A549 (cell line): ENCODE results near the gene SPDYE4. TPM values are rescaled to one million over a fixed set of nuclear protein-coding genes. Genes with fewer than 3 reads are reported as not detected.

Experiments used
- ATAC-seq, 2 experiments: fragments of 200-7000 bp in 1 of 2; fragments of >200 bp in 1 of 2; cut with Nextera tagmentation in 1 of 2; cut with Tn5 transposase in 1 of 2; 3 replicates each; pipeline versions ENCODE4 v1.8.0 to v1.9.1; 2018 to 2020; ENCODE audit warnings: mild to moderate bottlenecking in 1 of 2, moderate library complexity in 1 of 2
- CTCF ChIA-PET: fragments of 300-600 bp; sonication (Branson Sonifier 250); formaldehyde crosslinking; extraction: SDS; loops from one replicate; lab custom pipeline; 2021; ENCODE audit warnings: antibody characterized with exemption, inconsistent platforms; lab: Yijun Ruan, JAX
- POLR2A ChIA-PET: fragments of 350-600 bp; formaldehyde crosslinking; extraction: SDS; loops from one replicate; lab custom pipeline; 2021; ENCODE audit warnings: antibody characterized with exemption, inconsistent platforms; lab: Yijun Ruan, JAX
- DNase-seq, 2 experiments: peaks; one replicate each; pipeline versions ENCODE4 v3.0.0 to v3.0.0-alpha.2; 2011 to 2016; ENCODE audit warnings: low read depth in 1 of 2, low spot score in 1 of 2
- FAIRE-seq: peaks from 2 replicates; lab custom pipeline; 2011; peaks lifted over from hg19 to GRCh38; lab: Jason Lieb, UNC
- H3K27ac ChIP-seq, 2 experiments: fragments of >200 bp; sonication (Bioruptor Twin); formaldehyde crosslinking; 3 replicates each; pipeline ENCODE4 v1.5.1; 2016 to 2017
- H3K4me1 ChIP-seq: fragments of >200 bp; sonication (Bioruptor Twin); formaldehyde crosslinking; 3 replicates; pipeline ENCODE4 v1.6.1; 2016
- H3K4me2 ChIP-seq: fragments of >200 bp; sonication (Bioruptor Twin); formaldehyde crosslinking; 3 replicates; pipeline ENCODE4 v1.6.1; 2016
- H3K4me3 ChIP-seq: fragments of >200 bp; sonication (Bioruptor Twin); formaldehyde crosslinking; 3 replicates; pipeline ENCODE4 v1.5.1; 2016
- H3K9me3 ChIP-seq: fragments of >200 bp; sonication (Bioruptor Twin); formaldehyde crosslinking; 3 replicates; pipeline ENCODE4 v1.6.1; 2016
- CBX8 ChIP-seq: fragments of 200-600 bp; sonication (generic); IDR thresholded peaks from 2 replicates; pipeline ENCODE4 v1.6.1; 2016
- EHMT2 ChIP-seq: fragments of 200-600 bp; sonication (generic); IDR thresholded peaks from 2 replicates; pipeline ENCODE4 v1.6.1; 2016; ENCODE audit warnings: antibody characterized with exemption, low read depth, mild to moderate bottlenecking, moderate library complexity
- EP300 ChIP-seq, 2 experiments: fragments of >200 bp; sonication (Bioruptor Twin); formaldehyde crosslinking; IDR thresholded peaks; 2 replicates in 1 of 2; 3 replicates in 1 of 2; pipeline ENCODE4 v1.6.1; 2016 to 2017
- FOSB ChIP-seq: fragments of 250-450 bp; sonication (Bioruptor Pico); IDR thresholded peaks from 2 replicates; pipeline ENCODE4 v1.5.0; 2020; ENCODE audit warnings: mild to moderate bottlenecking, moderate library complexity
- FOSL2 ChIP-seq, 2 experiments: fragments of 450-650 bp in 1 of 2; fragments of >200 bp in 1 of 2; sonication (Bioruptor Twin) in 1 of 2; formaldehyde crosslinking; IDR thresholded peaks; 2 replicates each; pipeline versions ENCODE4 v1.5.0 to v1.6.1; 2016 to 2020; ENCODE audit warnings: mild to moderate bottlenecking in 1 of 2, moderate library complexity in 1 of 2
- GATA3 ChIP-seq: IDR thresholded peaks from 2 replicates; pipeline ENCODE4 v1.6.1; 2012; ENCODE audit warnings: borderline replicate concordance
- HEYL ChIP-seq: fragments of 250-450 bp; sonication (Bioruptor Pico); IDR thresholded peaks from 2 replicates; pipeline ENCODE4 v1.8.0; 2021; ENCODE audit warnings: mild to moderate bottlenecking, moderate library complexity
- HMGXB4 ChIP-seq: fragments of 250-450 bp; sonication (Bioruptor Pico); IDR thresholded peaks from 2 replicates; pipeline ENCODE4 v1.5.0; 2021; ENCODE audit warnings: mild to moderate bottlenecking, moderate library complexity, borderline replicate concordance
- HOXB13 ChIP-seq: fragments of 250-450 bp; sonication (Bioruptor Pico); IDR thresholded peaks from 2 replicates; pipeline ENCODE4 v1.5.0; 2020; ENCODE audit warnings: low read depth, mild to moderate bottlenecking, moderate library complexity
- HOXB5 ChIP-seq: fragments of 250-450 bp; sonication (Bioruptor Pico); IDR thresholded peaks from 2 replicates; pipeline ENCODE4 v1.5.0; 2020; ENCODE audit warnings: mild to moderate bottlenecking, moderate library complexity
- KDM1A ChIP-seq: fragments of 200-600 bp; sonication (generic); IDR thresholded peaks from 2 replicates; pipeline ENCODE4 v1.6.1; 2016; ENCODE audit warnings: low read depth, mild to moderate bottlenecking
- MAFK ChIP-seq: fragments of 450-650 bp; IDR thresholded peaks from 2 replicates; pipeline ENCODE4 v1.6.1; 2014; ENCODE audit not compliant: partially characterized antibody
- MAX ChIP-seq: IDR thresholded peaks from 2 replicates; pipeline ENCODE4 v1.6.1; 2012
- RAD21 ChIP-seq, 2 experiments: fragments of >200 bp in 1 of 2; sonication (Bioruptor Twin) in 1 of 2; formaldehyde crosslinking in 1 of 2; IDR thresholded peaks in 1 of 2; conservative IDR thresholded peaks in 1 of 2; 2 replicates in 1 of 2; 3 replicates in 1 of 2; pipeline ENCODE4 v1.6.1; 2012 to 2018; ENCODE audit warnings: inconsistent platforms in 1 of 2
- RARB ChIP-seq: fragments of 250-450 bp; sonication (Bioruptor Pico); IDR thresholded peaks from 2 replicates; pipeline ENCODE4 v1.8.0; 2021; ENCODE audit warnings: mild to moderate bottlenecking, moderate library complexity
- REST ChIP-seq: fragments of 200-600 bp; sonication (generic); IDR thresholded peaks from 2 replicates; pipeline ENCODE4 v1.6.1; 2016; ENCODE audit warnings: antibody characterized with exemption, mild to moderate bottlenecking, moderate library complexity
- RFX5 ChIP-seq: fragments of 450-650 bp; IDR thresholded peaks from 2 replicates; pipeline ENCODE4 v1.7.1; 2014; ENCODE audit warnings: antibody characterized with exemption, mild to moderate bottlenecking, moderate library complexity
- RNF2 ChIP-seq: fragments of 200-600 bp; sonication (generic); IDR thresholded peaks from 2 replicates; pipeline ENCODE4 v1.6.1; 2016; ENCODE audit warnings: low read depth, mild to moderate bottlenecking, antibody characterized with exemption, moderate library complexity, borderline replicate concordance
- SMC3 ChIP-seq: fragments of >200 bp; sonication (Bioruptor Twin); formaldehyde crosslinking; IDR thresholded peaks from 3 replicates; pipeline ENCODE4 v1.6.1; 2018; ENCODE audit warnings: inconsistent platforms
- TP53 ChIP-seq: fragments of 250-450 bp; sonication (Bioruptor Pico); IDR thresholded peaks from 2 replicates; pipeline ENCODE4 v1.5.0; 2021; ENCODE audit warnings: mild to moderate bottlenecking, moderate library complexity
- ZC3H11A ChIP-seq: fragments of 450-650 bp; IDR thresholded peaks from 2 replicates; pipeline ENCODE4 v1.6.1; 2014; ENCODE audit warnings: antibody characterized with exemption, mild to moderate bottlenecking
- WGBS: methylation state at CpG from one replicate; pipeline ENCODE4 v1.1.6; 2017; ENCODE audit errors: missing lambda C conversion rate; 5-methylcytosine and 5-hydroxymethylcytosine counted together
- polyA plus RNA-seq, 4 experiments: library from polyadenylated mRNA; depleted of rRNA in 3 of 4; stranded (reverse); fragments of >200 nt; fragmentation: RNase III in 1 of 4; extraction: RNeasy Plus Mini Kit Qiagen cat#74134 plus additional on column Dnase treatment in 1 of 4; gene quantifications; 2 replicates in 3 of 4; 3 replicates in 1 of 4; pipeline ENCODE4 v1.2.3, GENCODE V29; 2011 to 2017

The SPDYE4 gene
- polyA plus RNA-seq, 2 of the 4 experiments (the other 2 are of a cell fraction), result not detected

- FAIRE-seq (no peak), DNase-seq (no peak), ATAC-seq (no peak)
- no peaks in the 10 kb centered on the region for H3K4me1 ChIP-seq
- 19% methylated on average over 2 of the region's 2 CpGs for WGBS
- H3K27ac ChIP-seq, result no peak overlapping the region
- H3K9me3 ChIP-seq, result peaks cover 13% of the 10 kb centered on the region; the same call in 2 of the 3 replicates
- ChIA-PET POLR2A (no interaction called here), CTCF (interaction anchor here (0.9 to 2.7 kb wide), 4 partner anchors 8 to 41 kb away, joined by 3 to 23 read pairs (median 4); no protein-coding TSS in a partner anchor)
- no peak for TF ChIP-seq HOXB13 (CRISPR knock-in tag)
- no peak for TF ChIP-seq MAFK
- TF ChIP-seq HMGXB4 (CRISPR knock-in tag), result no peak
- TF ChIP-seq MAX, result no peak
- no peak for TF ChIP-seq ZC3H11A
- TF ChIP-seq TP53 (CRISPR knock-in tag), result no peak
- TF ChIP-seq RARB (CRISPR knock-in tag), result no peak
- TF ChIP-seq FOSL2 (IDR thresholded peaks at IDR 0.05), result no peak
- no peak for TF ChIP-seq FOSL2 (CRISPR knock-in tag; IDR thresholded peaks at IDR 0.05)
- no peak for TF ChIP-seq FOSB (CRISPR knock-in tag)
- TF ChIP-seq RNF2, result no peak
- no peak for TF ChIP-seq SMC3
- TF ChIP-seq EHMT2, result no peak
- no peak for TF ChIP-seq KDM1A
- TF ChIP-seq GATA3, result no peak
- TF ChIP-seq REST, result no peak
- TF ChIP-seq HEYL (CRISPR knock-in tag), result no peak
- H3K4me3 ChIP-seq, result no peak overlapping the region
- H3K4me2 ChIP-seq, result no peak overlapping the region
These were observed 35.3 kb upstream of the SPDYE4 start for GRCh38 chr17:8793649-8794048.

DNA sequence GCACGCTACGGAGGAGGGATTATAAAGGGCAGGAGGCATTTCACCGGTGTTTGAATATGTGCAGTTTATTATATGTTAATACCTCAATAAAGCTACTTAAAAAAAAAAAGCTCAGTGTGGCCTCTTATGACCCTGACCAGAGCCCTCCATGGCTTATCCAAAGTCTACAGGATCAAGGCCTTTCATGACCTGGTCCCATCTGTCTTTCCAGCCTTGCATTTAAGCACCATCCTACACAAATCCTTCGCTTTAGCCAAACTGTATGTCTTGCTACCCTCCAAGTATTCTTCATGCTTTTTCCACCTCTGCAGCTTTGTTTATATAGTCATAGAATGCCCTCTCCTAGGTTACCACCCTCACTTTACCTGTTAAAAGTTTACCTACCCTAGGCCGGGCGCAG lies 34.3 kb upstream of the SPDYE4 start:
- no peak for FAIRE-seq
- no peak for ATAC-seq
- Histone ChIP-seq H3K9me3 (peaks cover 13% of the 10 kb centered on the region; the same call in 2 of the 3 replicates), H3K4me2 (no peak overlapping the region), H3K27ac (no peak overlapping the region), H3K4me1 (no peaks in the 10 kb centered on the region), H3K4me3 (no peak overlapping the region)
- WGBS, result 63% methylated on average over 6 of the region's 6 CpGs
- CTCF ChIA-PET, result interaction anchor here (1.2 to 1.5 kb wide), 6 partner anchors 11 to 409 kb away, joined by 3 to 5 read pairs (median 4); no protein-coding TSS in a partner anchor
- TF ChIP-seq RFX5, result no peak
- no peak for TF ChIP-seq KDM1A
- TF ChIP-seq EP300 (IDR thresholded peaks at IDR 0.05), result no peak
- TF ChIP-seq HOXB5 (CRISPR knock-in tag), result no peak
- no peak for TF ChIP-seq RAD21 (conservative IDR thresholded peaks at IDR 0.05 in 1 of 2, IDR thresholded peaks at IDR 0.05 in 1 of 2)
- no peak for TF ChIP-seq CBX8
- TF ChIP-seq REST, result no peak
- DNase-seq, result no peak
- POLR2A ChIA-PET, result no interaction called here
